ENCODE data around the gene LRP1. TPM values are rescaled to one million over a fixed set of nuclear protein-coding genes. Genes with fewer than 3 reads are reported as not detected.

Gene LRP1
- total RNA-seq, 2 donors from 2014 or later = 3.8 to 11.6 TPM

GRCh38 chr12:57211791-57212700, 83.8 kb downstream of the LRP1 start:
- peaks cover 29% of the 10 kb centered on the region for H3K27me3 Mint-ChIP-seq
- no peaks in the 10 kb centered on the region for H3K9me3 ChIP-seq (ENCODE audit: control insufficient read depth, low read length, poor library complexity, severe bottlenecking)
- no peak overlapping the region for H3K27ac Mint-ChIP-seq
- no peaks in the 10 kb centered on the region for H3K36me3 Mint-ChIP-seq (ENCODE audit: low read depth)
- DNase-seq = no peak
- no peak overlapping the region for H3K4me3 Mint-ChIP-seq
- peaks cover 24% of the 10 kb centered on the region for H3K4me1 Mint-ChIP-seq
- ATAC-seq = no peak

GRCh38 chr12:57212701-57213057, 84.4 kb downstream of the LRP1 start:
- DNase-seq = no peak
- Mint-ChIP-seq H3K36me3 (ENCODE audit: low read depth) (no peaks in the 10 kb centered on the region), H3K27ac (no peak overlapping the region), H3K4me3 (no peak overlapping the region), H3K4me1 (peaks cover 29% of the 10 kb centered on the region), H3K27me3 (peaks cover 35% of the 10 kb centered on the region)
- no peak for ATAC-seq
- H3K9me3 ChIP-seq (ENCODE audit: control insufficient read depth, low read length, poor library complexity, severe bottlenecking) = no peaks in the 10 kb centered on the region

GRCh38 chr12:57213058-57213715, 84.9 kb downstream of the LRP1 start:
- H3K4me1 Mint-ChIP-seq = peaks cover 33% of the 10 kb centered on the region
- no peaks in the 10 kb centered on the region for H3K36me3 Mint-ChIP-seq (ENCODE audit: low read depth)
- ATAC-seq = peak; percentile 77
- H3K27me3 Mint-ChIP-seq = peaks cover 40% of the 10 kb centered on the region
- peak; percentile 72 to 77 (median 76) for DNase-seq
- H3K27ac Mint-ChIP-seq = peak overlapping the region; percentile 67
- no peaks in the 10 kb centered on the region for H3K9me3 ChIP-seq (ENCODE audit: control insufficient read depth, low read length, poor library complexity, severe bottlenecking)
- H3K4me3 Mint-ChIP-seq = peak overlapping the region; percentile 43

DNA sequence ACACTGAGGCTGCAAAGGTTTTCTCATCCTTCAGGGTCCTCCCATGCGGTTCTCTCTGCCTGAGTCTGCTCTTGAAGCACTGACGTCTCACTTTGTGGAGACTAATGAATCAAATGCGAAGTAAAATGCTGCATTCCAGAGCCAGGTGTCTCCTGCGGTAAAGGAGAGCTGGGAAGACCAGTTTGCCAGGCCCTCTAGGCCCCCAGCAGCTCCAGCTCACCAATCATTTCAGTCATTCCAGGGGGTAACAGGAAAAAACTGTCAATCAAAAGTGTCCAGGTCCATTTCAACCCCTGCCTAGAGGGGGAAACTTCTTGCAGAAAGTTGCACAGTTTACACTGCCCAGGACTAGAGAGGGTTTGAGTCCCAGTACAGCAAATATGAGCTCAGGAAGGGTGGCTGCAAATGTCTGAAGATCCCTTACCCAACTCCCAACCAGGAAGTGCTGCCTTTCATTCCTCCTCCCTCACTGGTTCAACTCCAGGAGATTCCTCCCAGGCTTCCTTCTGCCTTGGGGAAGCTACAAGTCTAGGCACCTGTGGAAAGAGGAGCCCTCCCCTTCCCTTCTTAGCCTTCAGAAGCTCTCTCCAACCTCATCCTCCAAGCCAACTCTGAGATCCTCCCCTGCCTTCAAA, 85.6 kb downstream of the LRP1 start:
- H3K27ac Mint-ChIP-seq = peak overlapping the region; percentile 67
- DNase-seq (no peak), ATAC-seq (no peak)
- H3K36me3 Mint-ChIP-seq (ENCODE audit: low read depth) = peaks cover 6% of the 10 kb centered on the region
- peak overlapping the region; percentile 72 for H3K4me3 Mint-ChIP-seq
- H3K27me3 Mint-ChIP-seq = peaks cover 47% of the 10 kb centered on the region
- H3K9me3 ChIP-seq (ENCODE audit: control insufficient read depth, low read length, poor library complexity, severe bottlenecking) = no peaks in the 10 kb centered on the region
- H3K4me1 Mint-ChIP-seq = peaks cover 37% of the 10 kb centered on the region

DNA sequence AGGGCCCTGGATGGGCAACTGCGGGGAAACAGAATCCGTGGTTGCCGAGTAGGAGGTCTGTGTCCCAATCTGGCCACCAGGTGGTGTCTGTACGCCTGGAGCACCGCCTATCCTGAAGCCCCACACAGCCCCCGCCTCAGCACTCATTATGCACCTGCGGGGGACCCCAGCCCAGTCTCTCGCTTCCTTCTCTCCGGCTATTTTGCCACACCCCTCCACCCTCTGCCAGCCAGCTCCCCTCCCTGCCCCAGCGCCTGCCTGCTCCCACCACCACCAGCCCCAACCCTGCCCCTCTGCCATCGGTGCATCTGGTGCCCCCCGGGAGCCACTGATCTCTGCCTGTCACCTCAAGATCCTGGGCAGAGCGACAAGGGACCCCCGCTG, 86.1 kb downstream of the LRP1 start:
- Mint-ChIP-seq H3K27ac (no peak overlapping the region), H3K36me3 (ENCODE audit: low read depth) (peaks cover 7% of the 10 kb centered on the region), H3K4me3 (peak overlapping the region; percentile 72), H3K4me1 (peaks cover 41% of the 10 kb centered on the region), H3K27me3 (peaks cover 52% of the 10 kb centered on the region)
- DNase-seq = peak; percentile 51 to 54 (median 54)
- H3K9me3 ChIP-seq (ENCODE audit: control insufficient read depth, low read length, poor library complexity, severe bottlenecking) = no peaks in the 10 kb centered on the region
- ATAC-seq = peak; percentile 57

- H3K9me3 ChIP-seq (ENCODE audit: control insufficient read depth, low read length, poor library complexity, severe bottlenecking) = no peaks in the 10 kb centered on the region
- no peak for DNase-seq
- Mint-ChIP-seq H3K36me3 (ENCODE audit: low read depth) (peaks cover 9% of the 10 kb centered on the region), H3K27ac (peak overlapping the region; percentile 86), H3K4me3 (peak overlapping the region; percentile 95), H3K4me1 (peaks cover 44% of the 10 kb centered on the region), H3K27me3 (peaks cover 59% of the 10 kb centered on the region)
- no peak for ATAC-seq
Measured at GRCh38 chr12:57215065-57215464, 86.8 kb downstream of the LRP1 start.

DNA sequence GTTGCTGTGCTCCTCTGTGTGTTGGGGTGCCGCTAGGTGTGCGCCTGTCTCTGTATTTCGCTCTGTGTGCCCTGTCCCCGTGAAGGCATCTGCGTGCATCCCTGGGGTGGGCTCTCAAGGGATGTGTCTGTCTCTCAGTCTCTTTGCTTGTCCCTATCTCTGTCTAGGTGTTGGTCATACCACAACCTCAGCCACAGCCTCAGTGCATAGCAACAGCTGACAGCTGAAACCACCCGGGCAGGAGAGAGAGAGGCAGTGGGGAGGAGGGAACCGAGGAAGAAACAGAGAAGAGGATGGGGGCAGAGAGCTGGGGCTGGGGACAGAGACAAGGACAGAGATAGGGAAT, 87.4 kb downstream of the LRP1 start:
- peaks cover 62% of the 10 kb centered on the region for H3K27me3 Mint-ChIP-seq
- peak overlapping the region; percentile 86 for H3K27ac Mint-ChIP-seq
- H3K4me3 Mint-ChIP-seq = peak overlapping the region; percentile 95
- H3K9me3 ChIP-seq (ENCODE audit: control insufficient read depth, low read length, poor library complexity, severe bottlenecking) = no peaks in the 10 kb centered on the region
- DNase-seq (no peak), ATAC-seq (peak; percentile 51)
- H3K4me1 Mint-ChIP-seq = peaks cover 46% of the 10 kb centered on the region
- peaks cover 11% of the 10 kb centered on the region for H3K36me3 Mint-ChIP-seq (ENCODE audit: low read depth)

- H3K27me3 Mint-ChIP-seq = peaks cover 68% of the 10 kb centered on the region
- H3K36me3 Mint-ChIP-seq (ENCODE audit: low read depth) = peaks cover 14% of the 10 kb centered on the region
- peak within 1 kb of the TSS; percentile 86 for H3K27ac Mint-ChIP-seq
- ATAC-seq (peak; percentile 26), DNase-seq (peak in 2 of 3 donors; percentile 59 to 70)
- no peaks in the 10 kb centered on the region for H3K9me3 ChIP-seq (ENCODE audit: control insufficient read depth, low read length, poor library complexity, severe bottlenecking)
- H3K4me3 Mint-ChIP-seq = peak within 1 kb of the TSS; percentile 95
- peaks cover 52% of the 10 kb centered on the region for H3K4me1 Mint-ChIP-seq
Measured at GRCh38 chr12:57216014-57216911, 88.0 kb downstream of the LRP1 start, which contains the start of gene NXPH4. NXPH4 (plus strand) TSS chr12:57216794; CDS start chr12:57216970, 176 bp downstream.

DNA sequence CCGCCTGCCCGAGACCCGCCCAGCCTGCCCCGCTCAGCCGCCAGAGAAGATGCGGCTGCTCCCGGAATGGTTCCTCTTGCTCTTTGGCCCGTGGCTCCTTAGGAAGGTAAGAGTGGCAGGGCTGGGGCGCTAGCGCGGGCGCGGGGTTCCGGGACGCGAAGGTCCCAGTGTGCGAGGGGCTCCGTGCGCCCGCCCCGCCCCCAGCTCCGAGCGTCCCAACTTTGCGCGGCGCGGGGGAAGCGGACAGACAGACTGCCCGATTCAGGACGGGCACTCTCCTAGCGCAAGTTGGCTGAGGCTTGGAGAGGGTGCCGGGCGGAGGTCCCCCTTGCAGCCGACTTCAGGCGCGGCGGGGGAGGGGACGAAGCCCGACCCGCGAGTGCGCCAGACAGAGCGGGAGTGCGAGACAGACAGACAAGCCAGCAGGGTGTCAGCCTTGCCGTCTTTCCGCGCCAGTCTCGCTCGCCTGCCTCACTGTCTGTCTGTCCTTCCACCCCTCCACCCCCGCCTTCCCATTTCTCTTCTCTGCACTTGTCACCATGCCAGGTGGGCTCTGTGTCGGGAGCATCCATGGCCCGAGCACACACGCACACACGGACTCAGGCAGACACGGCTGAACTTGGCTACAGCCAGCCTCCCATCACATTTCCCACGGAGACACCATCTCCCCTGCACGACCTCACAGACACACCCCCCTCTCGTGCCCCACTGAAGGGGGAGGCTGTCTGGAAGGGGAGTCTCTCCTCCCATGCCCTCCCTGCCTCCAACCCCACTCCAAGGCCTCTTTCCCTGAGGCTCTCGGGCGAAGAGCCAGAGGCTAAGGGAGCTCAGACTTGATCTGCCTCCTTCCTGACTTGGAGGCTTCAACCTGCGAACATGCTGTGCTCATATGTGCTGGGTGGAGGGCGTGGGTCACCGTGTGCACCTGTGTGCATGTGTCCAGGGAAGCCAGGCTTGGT, 88.9 kb downstream of the LRP1 start:
- Mint-ChIP-seq H3K36me3 (ENCODE audit: low read depth) (peaks cover 18% of the 10 kb centered on the region), H3K27ac (peak overlapping the region; percentile 63), H3K4me3 (peak overlapping the region; percentile 95), H3K27me3 (peaks cover 77% of the 10 kb centered on the region), H3K4me1 (peaks cover 58% of the 10 kb centered on the region)
- DNase-seq = no peak
- no peak for ATAC-seq
- H3K9me3 ChIP-seq (ENCODE audit: control insufficient read depth, low read length, poor library complexity, severe bottlenecking) = no peaks in the 10 kb centered on the region

DNA sequence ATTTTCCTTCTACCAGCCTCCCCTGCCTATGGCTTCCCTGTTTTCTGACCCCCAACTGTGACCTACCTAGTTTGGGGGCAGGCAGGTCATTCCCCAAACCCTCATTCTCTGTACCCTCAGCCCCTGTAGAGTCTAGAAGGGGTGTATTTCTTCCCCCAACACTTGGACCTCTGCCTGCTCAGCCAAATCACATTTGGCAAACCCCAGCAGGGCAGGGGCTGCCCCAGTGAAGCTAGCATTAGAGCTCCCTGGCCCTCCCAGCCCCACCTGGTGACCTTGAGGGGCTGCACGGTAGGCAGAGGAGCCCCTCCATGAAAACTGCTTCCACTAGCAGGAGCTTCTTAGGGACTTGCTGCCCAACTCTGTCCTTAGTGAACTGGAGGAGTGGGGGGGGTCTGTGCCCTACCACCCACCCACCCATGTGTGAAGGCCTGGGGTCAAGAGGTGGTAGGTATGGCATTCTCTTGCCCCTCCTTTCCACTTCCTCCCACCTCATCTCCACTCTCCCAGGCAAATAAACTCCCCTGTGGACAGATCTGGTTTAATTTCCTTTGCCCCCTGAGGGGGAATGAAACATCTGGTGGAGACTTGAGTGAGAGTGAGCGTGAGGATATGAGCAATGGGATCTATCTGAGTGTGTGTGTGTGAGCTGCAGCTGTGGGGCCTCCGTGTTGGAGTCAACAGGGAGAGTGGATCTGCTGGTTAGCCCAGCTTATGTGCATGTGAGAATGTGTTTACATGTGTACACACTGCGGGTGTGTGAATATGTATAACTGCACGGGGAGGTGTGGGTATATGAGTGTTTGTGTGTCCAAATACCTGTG, 90.0 kb downstream of the LRP1 start:
- ATAC-seq = no peak
- Mint-ChIP-seq H3K4me1 (peaks cover 62% of the 10 kb centered on the region), H3K36me3 (ENCODE audit: low read depth) (peaks cover 21% of the 10 kb centered on the region), H3K27ac (no peak overlapping the region), H3K4me3 (peak overlapping the region; percentile 80), H3K27me3 (peaks cover 87% of the 10 kb centered on the region)
- H3K9me3 ChIP-seq (ENCODE audit: control insufficient read depth, low read length, poor library complexity, severe bottlenecking) = no peaks in the 10 kb centered on the region
- no peak for DNase-seq

Data from T-helper 17 cell (primary cell).